Activated naive CD8-positive, alpha-beta T cell treated with anti-CD3 and anti-CD28 coated beads for 36 hours (primary cell): ENCODE measurements around the gene GPX8. TPM values are rescaled to one million over a fixed set of nuclear protein-coding genes. Genes with fewer than 3 reads are reported as not detected.

Source experiments
- DNase-seq: peaks from one replicate; pipeline ENCODE4 v3.0.0; 2021
- H3K27ac Mint-ChIP-seq: one replicate; pipeline ENCODE4 v1.8.0; 2022; ENCODE audit warnings: mild to moderate bottlenecking, moderate library complexity, mixed read lengths
- H3K27me3 Mint-ChIP-seq: one replicate; pipeline ENCODE4 v1.8.0; 2022; ENCODE audit warnings: mild to moderate bottlenecking, mixed read lengths
- H3K36me3 Mint-ChIP-seq: one replicate; pipeline ENCODE4 v1.8.0; 2021; ENCODE audit warnings: mild to moderate bottlenecking, mixed read lengths
- H3K4me1 Mint-ChIP-seq: one replicate; pipeline ENCODE4 v1.8.0; 2021; ENCODE audit warnings: mixed read lengths
- H3K4me3 Mint-ChIP-seq: one replicate; pipeline ENCODE4 v1.8.0; 2022; ENCODE audit warnings: mild to moderate bottlenecking, moderate library complexity, mixed read lengths
- H3K9me3 Mint-ChIP-seq: one replicate; pipeline ENCODE4 v1.8.0; 2022; ENCODE audit warnings: mixed read lengths
- total RNA-seq, 2 experiments: library from RNA; stranded (reverse); gene quantifications; one replicate each; pipeline ENCODE4 v1.2.3, GENCODE V29; 2021

The GPX8 gene, protein sequence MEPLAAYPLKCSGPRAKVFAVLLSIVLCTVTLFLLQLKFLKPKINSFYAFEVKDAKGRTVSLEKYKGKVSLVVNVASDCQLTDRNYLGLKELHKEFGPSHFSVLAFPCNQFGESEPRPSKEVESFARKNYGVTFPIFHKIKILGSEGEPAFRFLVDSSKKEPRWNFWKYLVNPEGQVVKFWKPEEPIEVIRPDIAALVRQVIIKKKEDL
- total RNA-seq, result not detected

GRCh38 chr5:55159763-55160492, at the start of gene GPX8:
Gene GPX8 (plus strand): TSS chr5:55160171. CDS start chr5:55160193, 22 bp downstream.
- Mint-ChIP-seq H3K4me3 (no peak within 1 kb of the TSS), H3K36me3 (no peaks in the 10 kb centered on the region), H3K27me3 (peaks cover 33% of the 10 kb centered on the region), H3K27ac (no peak within 1 kb of the TSS), H3K4me1 (peaks cover 5% of the 10 kb centered on the region), H3K9me3 (no peaks in the 10 kb centered on the region)
- no peak for DNase-seq

DNA sequence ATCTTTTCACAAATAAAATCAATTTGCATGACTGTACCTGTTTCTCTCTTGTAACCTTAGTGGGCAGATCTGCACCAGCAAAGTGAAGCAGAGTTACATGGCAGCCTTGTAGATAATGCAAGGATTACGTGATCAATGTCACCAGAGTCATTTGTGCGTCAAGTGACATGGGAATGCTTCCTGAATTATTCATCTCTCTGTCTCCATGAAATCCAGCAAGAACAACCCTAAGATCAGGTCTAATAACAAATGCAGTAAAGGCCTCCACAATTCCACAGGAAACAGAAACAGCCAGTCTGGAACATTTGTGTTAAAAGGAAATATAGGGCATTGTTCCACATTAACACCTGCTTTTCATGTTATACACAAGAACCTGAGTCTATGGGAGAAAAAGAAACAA, 49.8 kb upstream of the GPX8 start:
- Mint-ChIP-seq H3K4me3 (no peak overlapping the region), H3K4me1 (peaks cover 12% of the 10 kb centered on the region), H3K9me3 (no peaks in the 10 kb centered on the region), H3K27ac (no peak overlapping the region), H3K36me3 (no peaks in the 10 kb centered on the region), H3K27me3 (no peaks in the 10 kb centered on the region)
- no peak for DNase-seq

DNA sequence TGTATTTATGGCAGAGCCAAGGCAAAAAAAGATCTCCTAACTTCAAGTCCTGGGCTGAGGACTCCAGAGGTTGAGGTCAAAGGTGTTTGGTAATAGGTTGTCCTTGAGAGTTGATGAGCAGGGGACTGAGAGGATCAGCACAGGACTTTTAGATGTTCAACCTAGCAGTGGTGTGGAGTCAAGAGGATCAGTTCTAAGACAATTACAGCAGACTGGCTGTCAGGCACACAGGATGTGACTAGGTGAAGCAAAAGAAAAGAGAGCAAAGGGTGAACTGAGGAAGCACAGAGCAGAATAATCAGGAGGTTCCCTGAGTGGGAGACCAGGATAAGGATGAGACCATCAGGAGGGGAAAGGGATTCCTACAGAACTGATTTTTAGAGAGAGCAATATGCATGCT, 46.6 kb upstream of the GPX8 start:
- Mint-ChIP-seq H3K4me3 (no peak overlapping the region), H3K27me3 (no peaks in the 10 kb centered on the region), H3K4me1 (peaks cover 14% of the 10 kb centered on the region), H3K36me3 (no peaks in the 10 kb centered on the region), H3K9me3 (no peaks in the 10 kb centered on the region), H3K27ac (no peak overlapping the region)
- DNase-seq, result no peak

- no peaks in the 10 kb centered on the region for H3K36me3 Mint-ChIP-seq
- no peak overlapping the region for H3K4me3 Mint-ChIP-seq
- DNase-seq, result no peak
- H3K27me3 Mint-ChIP-seq, result no peaks in the 10 kb centered on the region
- H3K4me1 Mint-ChIP-seq, result peaks cover 14% of the 10 kb centered on the region
- no peak overlapping the region for H3K27ac Mint-ChIP-seq
- no peaks in the 10 kb centered on the region for H3K9me3 Mint-ChIP-seq
These were observed 45.9 kb upstream of the GPX8 start for GRCh38 chr5:55114061-55114460.

DNA sequence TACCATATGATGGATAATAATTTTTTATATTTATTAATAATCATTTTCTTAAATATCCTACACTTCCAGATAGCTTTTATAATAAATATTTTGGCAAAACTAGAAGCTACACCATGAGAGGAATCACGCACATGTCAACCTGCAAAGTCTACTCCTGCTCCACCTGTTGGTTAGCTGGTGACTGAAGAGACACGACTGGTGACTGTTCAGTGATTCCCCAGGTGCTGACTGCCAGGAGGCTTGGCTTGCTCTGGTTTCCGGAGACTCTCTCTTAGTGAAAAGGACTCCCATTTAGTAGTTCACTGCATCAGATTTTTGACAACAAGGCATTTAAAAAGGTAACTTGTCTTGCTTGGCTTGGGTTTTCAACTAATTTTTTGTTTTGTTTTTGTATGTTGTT, 36.6 kb upstream of the GPX8 start:
- no peak overlapping the region for H3K4me3 Mint-ChIP-seq
- no peaks in the 10 kb centered on the region for H3K36me3 Mint-ChIP-seq
- no peaks in the 10 kb centered on the region for H3K27me3 Mint-ChIP-seq
- H3K9me3 Mint-ChIP-seq, result no peaks in the 10 kb centered on the region
- no peak for DNase-seq
- no peaks in the 10 kb centered on the region for H3K4me1 Mint-ChIP-seq
- H3K27ac Mint-ChIP-seq, result no peak overlapping the region

DNA sequence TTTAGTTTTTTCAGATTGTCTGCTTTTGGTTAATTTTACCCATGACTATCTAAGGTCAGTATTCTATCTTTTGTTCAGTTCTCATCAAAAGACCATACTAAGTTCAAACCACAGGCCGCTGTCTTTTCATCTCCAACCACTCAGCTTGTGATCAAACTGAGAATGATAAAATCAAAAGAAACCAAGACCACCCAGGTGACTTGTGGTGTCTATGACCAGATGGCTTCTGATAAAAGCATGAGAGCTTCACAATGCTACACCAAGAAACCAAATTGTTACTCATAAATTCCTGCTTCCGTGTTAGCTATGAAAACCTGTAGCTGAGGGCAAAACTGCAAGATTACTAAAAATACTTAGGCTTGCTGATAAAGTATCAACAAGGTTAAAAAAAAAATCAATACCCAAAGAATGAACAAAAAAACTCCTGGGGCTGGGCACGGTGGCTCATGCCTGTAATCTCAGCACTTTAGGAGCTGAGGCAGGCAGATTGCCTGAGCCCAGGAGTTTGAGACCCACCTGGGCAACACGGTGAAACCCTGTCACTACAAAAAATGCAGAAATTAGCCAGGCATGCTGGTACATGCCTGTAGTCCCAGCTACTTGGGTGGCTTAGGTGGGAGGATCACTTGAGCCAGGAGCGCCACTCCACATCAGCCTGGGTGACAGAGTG, 25.8 kb upstream of the GPX8 start:
- H3K9me3 Mint-ChIP-seq, result peaks cover 22% of the 10 kb centered on the region
- peak; percentile 46 for DNase-seq
- H3K4me3 Mint-ChIP-seq, result peak overlapping the region; percentile 11
- no peak overlapping the region for H3K27ac Mint-ChIP-seq
- peaks cover 18% of the 10 kb centered on the region for H3K4me1 Mint-ChIP-seq
- H3K36me3 Mint-ChIP-seq, result peaks cover 6% of the 10 kb centered on the region
- H3K27me3 Mint-ChIP-seq, result peaks cover 3% of the 10 kb centered on the region

DNA sequence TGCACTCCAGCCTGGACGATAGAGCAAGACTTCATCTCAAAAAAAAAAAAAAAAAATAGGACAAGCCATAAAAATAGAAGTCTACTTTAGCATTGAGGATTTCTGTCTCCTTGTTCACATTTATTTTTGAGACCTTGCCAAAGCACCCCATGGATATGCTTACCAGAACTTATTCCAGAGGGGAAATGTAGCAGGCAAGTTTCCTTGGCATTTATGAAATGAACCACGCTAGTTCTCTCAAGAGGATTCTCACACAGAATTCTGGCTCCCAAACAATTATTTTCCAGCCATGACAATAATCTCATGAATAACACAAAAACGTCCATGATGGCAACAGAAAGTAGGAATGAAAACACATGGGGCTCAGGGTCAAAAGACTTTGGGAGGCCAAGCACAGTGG, 23.4 kb upstream of the GPX8 start:
- peaks cover 6% of the 10 kb centered on the region for H3K9me3 Mint-ChIP-seq
- peaks cover 28% of the 10 kb centered on the region for H3K4me1 Mint-ChIP-seq
- H3K27me3 Mint-ChIP-seq, result peaks cover 3% of the 10 kb centered on the region
- H3K4me3 Mint-ChIP-seq, result no peak overlapping the region
- no peak overlapping the region for H3K27ac Mint-ChIP-seq
- H3K36me3 Mint-ChIP-seq, result peaks cover 6% of the 10 kb centered on the region
- DNase-seq, result no peak

- peaks cover 2% of the 10 kb centered on the region for H3K36me3 Mint-ChIP-seq
- H3K9me3 Mint-ChIP-seq, result no peaks in the 10 kb centered on the region
- H3K4me3 Mint-ChIP-seq, result no peak overlapping the region
- H3K4me1 Mint-ChIP-seq, result peaks cover 22% of the 10 kb centered on the region
- peaks cover 28% of the 10 kb centered on the region for H3K27me3 Mint-ChIP-seq
- no peak for DNase-seq
- no peak overlapping the region for H3K27ac Mint-ChIP-seq
These were observed 18.9 kb upstream of the GPX8 start for GRCh38 chr5:55140908-55141665.

- H3K4me1 Mint-ChIP-seq, result peaks cover 28% of the 10 kb centered on the region
- H3K9me3 Mint-ChIP-seq, result no peaks in the 10 kb centered on the region
- peaks cover 29% of the 10 kb centered on the region for H3K27me3 Mint-ChIP-seq
- H3K4me3 Mint-ChIP-seq, result no peak overlapping the region
- DNase-seq, result no peak
- H3K36me3 Mint-ChIP-seq, result peaks cover 2% of the 10 kb centered on the region
- no peak overlapping the region for H3K27ac Mint-ChIP-seq
These were observed 17.9 kb upstream of the GPX8 start for GRCh38 chr5:55141945-55142690.

GRCh38 chr5:55143624-55144023, 16.3 kb upstream of the GPX8 start:
- Mint-ChIP-seq H3K36me3 (peaks cover 2% of the 10 kb centered on the region), H3K27ac (no peak overlapping the region), H3K4me3 (no peak overlapping the region), H3K4me1 (peaks cover 28% of the 10 kb centered on the region), H3K9me3 (no peaks in the 10 kb centered on the region), H3K27me3 (peaks cover 32% of the 10 kb centered on the region)
- no peak for DNase-seq

- H3K4me3 Mint-ChIP-seq, result no peak overlapping the region
- H3K4me1 Mint-ChIP-seq, result peaks cover 20% of the 10 kb centered on the region
- peaks cover 33% of the 10 kb centered on the region for H3K27me3 Mint-ChIP-seq
- H3K27ac Mint-ChIP-seq, result no peak overlapping the region
- no peaks in the 10 kb centered on the region for H3K9me3 Mint-ChIP-seq
- DNase-seq, result no peak
- H3K36me3 Mint-ChIP-seq, result peaks cover 2% of the 10 kb centered on the region
These were observed 13.9 kb upstream of the GPX8 start for GRCh38 chr5:55146080-55146479.

DNA sequence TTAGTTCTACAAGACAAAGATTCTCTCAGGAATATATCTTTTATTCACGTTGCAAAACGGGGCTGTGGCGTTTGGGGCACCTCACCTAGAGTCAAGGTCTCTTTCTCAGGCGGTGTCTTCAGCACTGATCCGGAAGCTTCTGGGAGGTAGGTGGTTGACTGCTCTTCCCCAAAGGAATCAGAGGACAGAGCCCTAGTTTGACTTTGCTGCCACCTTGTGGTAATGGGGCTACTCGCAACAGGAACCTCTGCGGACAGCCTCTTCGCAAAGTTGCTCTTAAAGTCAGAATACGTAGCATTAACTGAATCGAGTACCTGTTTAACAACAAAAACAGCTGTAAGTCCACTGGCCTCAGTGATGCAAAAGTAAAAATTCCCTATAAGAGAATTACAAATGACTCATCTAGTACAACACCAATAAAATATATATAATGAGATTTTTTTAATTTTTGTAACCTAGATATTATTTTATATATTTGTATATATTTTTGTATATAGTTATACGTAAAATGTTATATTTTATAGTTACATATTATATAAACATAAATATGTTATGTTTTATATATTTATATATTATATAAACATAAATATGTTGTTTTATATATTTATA, 13.3 kb upstream of the GPX8 start:
- H3K4me1 Mint-ChIP-seq, result peaks cover 14% of the 10 kb centered on the region
- no peak overlapping the region for H3K27ac Mint-ChIP-seq
- peaks cover 33% of the 10 kb centered on the region for H3K27me3 Mint-ChIP-seq
- H3K4me3 Mint-ChIP-seq, result no peak overlapping the region
- peaks cover 2% of the 10 kb centered on the region for H3K36me3 Mint-ChIP-seq
- no peaks in the 10 kb centered on the region for H3K9me3 Mint-ChIP-seq
- peak; percentile 77 for DNase-seq

DNA sequence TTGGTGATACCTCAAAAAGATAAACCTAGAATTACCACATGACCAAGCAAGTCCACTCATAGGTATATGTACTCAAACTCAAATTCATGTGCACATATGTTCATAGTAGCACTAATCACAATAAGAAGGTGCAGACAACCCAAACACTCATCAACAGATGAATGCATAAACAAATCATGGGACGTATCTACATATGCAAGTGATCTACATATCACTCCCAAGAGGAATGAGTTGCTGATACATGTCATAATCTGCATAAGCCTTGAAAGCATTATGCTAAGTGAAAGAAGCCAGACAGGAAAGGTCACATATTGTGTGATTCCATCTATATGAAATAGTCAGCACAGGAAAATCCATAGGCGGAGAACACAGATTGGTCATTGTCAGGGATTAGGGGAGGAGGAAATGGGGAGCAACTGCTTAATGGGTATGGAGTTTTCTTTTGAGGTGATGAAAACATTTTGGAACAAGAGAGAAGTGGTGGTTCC, 10.6 kb upstream of the GPX8 start:
- peaks cover 19% of the 10 kb centered on the region for H3K27me3 Mint-ChIP-seq
- H3K4me1 Mint-ChIP-seq, result peaks cover 5% of the 10 kb centered on the region
- DNase-seq, result no peak
- H3K27ac Mint-ChIP-seq, result no peak overlapping the region
- H3K9me3 Mint-ChIP-seq, result no peaks in the 10 kb centered on the region
- no peak overlapping the region for H3K4me3 Mint-ChIP-seq
- H3K36me3 Mint-ChIP-seq, result no peaks in the 10 kb centered on the region
